Neural cell (in vitro differentiated cells): Measurements from ENCODE around the gene SLIT3.

Experiments used
- EZH2 ChIP-seq: fragments of 200-600, 300-800 bp; shearing (Covaris generic), sonication (generic); IDR thresholded peaks from 2 replicates; pipeline ENCODE4 v1.6.1; 2014; ENCODE audit warnings: antibody characterized with exemption, low read length, borderline replicate concordance, mild to moderate bottlenecking; ENCODE audit not compliant: insufficient read depth, poor library complexity, severe bottlenecking
- SMC3 ChIP-seq: fragments of 450-650 bp; conservative IDR thresholded peaks from 2 replicates; pipeline ENCODE4 v1.6.1; 2014; ENCODE audit warnings: antibody characterized with exemption, mild to moderate bottlenecking, moderate library complexity; ENCODE audit not compliant: poor library complexity
- TF ChIP-seq, protein P1 (sequence below): fragments of 450-650 bp; IDR thresholded peaks from 2 replicates; pipeline ENCODE4 v1.5.1; 2014; ENCODE audit warnings: antibody characterized with exemption, mild to moderate bottlenecking, moderate library complexity; ENCODE audit not compliant: poor library complexity, severe bottlenecking

GRCh38 chr5:168972731-168973130, 328.2 kb downstream of the SLIT3 start:
- TF ChIP-seq, protein P1, sequence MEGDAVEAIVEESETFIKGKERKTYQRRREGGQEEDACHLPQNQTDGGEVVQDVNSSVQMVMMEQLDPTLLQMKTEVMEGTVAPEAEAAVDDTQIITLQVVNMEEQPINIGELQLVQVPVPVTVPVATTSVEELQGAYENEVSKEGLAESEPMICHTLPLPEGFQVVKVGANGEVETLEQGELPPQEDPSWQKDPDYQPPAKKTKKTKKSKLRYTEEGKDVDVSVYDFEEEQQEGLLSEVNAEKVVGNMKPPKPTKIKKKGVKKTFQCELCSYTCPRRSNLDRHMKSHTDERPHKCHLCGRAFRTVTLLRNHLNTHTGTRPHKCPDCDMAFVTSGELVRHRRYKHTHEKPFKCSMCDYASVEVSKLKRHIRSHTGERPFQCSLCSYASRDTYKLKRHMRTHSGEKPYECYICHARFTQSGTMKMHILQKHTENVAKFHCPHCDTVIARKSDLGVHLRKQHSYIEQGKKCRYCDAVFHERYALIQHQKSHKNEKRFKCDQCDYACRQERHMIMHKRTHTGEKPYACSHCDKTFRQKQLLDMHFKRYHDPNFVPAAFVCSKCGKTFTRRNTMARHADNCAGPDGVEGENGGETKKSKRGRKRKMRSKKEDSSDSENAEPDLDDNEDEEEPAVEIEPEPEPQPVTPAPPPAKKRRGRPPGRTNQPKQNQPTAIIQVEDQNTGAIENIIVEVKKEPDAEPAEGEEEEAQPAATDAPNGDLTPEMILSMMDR, result no peak
- no peak for TF ChIP-seq SMC3
- no peak for TF ChIP-seq EZH2
